ENCODE measurements around the gene RXRB. TPM values are rescaled to one million over a fixed set of nuclear protein-coding genes. Genes with fewer than 3 reads are reported as not detected.

The RXRB gene
- total and polyA plus RNA-seq, 10 of the 15 experiments (the other 5 are each of a cell fraction or from before 2014, with no cell fraction given), result 0.71 to 35.0 (median 20.4) TPM

GRCh38 chr6:33171880-33172687 lies 28.4 kb downstream of the RXRB start (continued):
- TF ChIP-seq USF1 (IDR thresholded peaks at IDR 0.05; ENCODE audit: borderline replicate concordance, extremely low read length, insufficient read depth, low read depth, low read length) (no peak), SMARCA5 (IDR thresholded peaks at IDR 0.05) (no peak), CHD4 (IDR thresholded peaks at IDR 0.05) (no peak), ASH2L (IDR thresholded peaks at IDR 0.05; ENCODE audit: borderline replicate concordance, low read depth) (no peak), CTCF (IDR thresholded peaks at IDR 0.05 in 2 of 3, conservative IDR thresholded peaks at IDR 0.05 in 1 of 3; ENCODE audit: control insufficient read depth in 2 of 3, extremely low read depth in 1 of 3, insufficient read depth in 1 of 3, low read depth in 3 of 3, low read length in 3 of 3) (no peak), TCF12 (IDR thresholded peaks at IDR 0.05; ENCODE audit: low read depth, low read length) (no peak), ZNF274 (IDR thresholded peaks at IDR 0.05; ENCODE audit: insufficient read depth, insufficient read length) (no peak), IRF4 (IDR thresholded peaks at IDR 0.05; ENCODE audit: low read depth, low read length) (no peak), RAD51 (IDR thresholded peaks at IDR 0.05) (no peak), ZNF592 (IDR thresholded peaks at IDR 0.05) (no peak)

All from GM12878 (cell line).